HG03520 (cell line): Measurements from ENCODE around the gene DGKQ.
"Not testable (repeated sequence)": the region's sequence is repeated elsewhere in the genome, so short reads cannot be mapped to it uniquely, and the experiment has no call there.

Experiments
- ATAC-seq: cut with Tn5 transposase; IDR thresholded peaks from one replicate; pipeline ENCODE4 v1.9.1; 2021; ENCODE audit warnings: mild to moderate bottlenecking, moderate library complexity; ENCODE audit not compliant: unreplicated experiment

Gene DGKQ

GRCh38 chr4:929096-929765 is 44.1 kb downstream of the DGKQ start:
- no peak for ATAC-seq

GRCh38 chr4:927566-927965 is 45.8 kb downstream of the DGKQ start:
- not testable (repeated sequence) for ATAC-seq

- no peak for ATAC-seq
Measured at GRCh38 chr4:926538-926937, 46.8 kb downstream of the DGKQ start.

DNA sequence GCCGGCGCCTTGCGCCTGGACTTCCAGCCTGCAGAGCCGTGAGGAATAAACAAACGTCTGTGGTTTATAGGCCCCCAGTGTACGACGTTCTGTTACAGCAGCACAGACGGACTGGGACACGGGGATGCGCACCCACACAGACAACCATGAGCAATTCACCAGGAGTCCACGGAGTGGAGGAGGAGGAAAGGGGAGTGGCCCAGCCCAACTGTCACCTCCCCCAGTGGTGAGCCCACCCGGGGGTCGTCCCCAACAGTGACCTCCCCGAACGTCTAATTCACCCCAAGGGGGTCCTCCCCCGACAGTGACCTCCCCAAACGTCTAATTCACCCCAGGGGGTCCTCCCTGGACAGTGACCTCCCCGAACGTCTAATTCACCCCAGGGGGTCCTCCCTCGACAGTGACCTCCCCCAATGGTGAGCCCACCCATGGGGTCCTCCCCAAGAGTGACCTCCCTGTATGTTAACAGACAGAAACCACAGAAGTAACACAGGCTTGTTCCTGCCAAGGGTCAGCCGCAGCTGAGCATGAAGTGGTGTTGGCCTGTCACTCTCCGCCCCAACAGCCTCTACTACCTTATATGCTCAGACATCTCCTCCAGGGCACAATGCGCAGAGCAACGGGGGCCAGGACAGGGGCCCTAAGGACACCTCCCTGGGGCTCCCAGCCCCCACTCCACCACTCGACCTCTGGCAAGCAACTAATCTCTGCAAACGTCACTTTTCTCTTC is 47.4 kb downstream of the DGKQ start:
- no peak for ATAC-seq

DNA sequence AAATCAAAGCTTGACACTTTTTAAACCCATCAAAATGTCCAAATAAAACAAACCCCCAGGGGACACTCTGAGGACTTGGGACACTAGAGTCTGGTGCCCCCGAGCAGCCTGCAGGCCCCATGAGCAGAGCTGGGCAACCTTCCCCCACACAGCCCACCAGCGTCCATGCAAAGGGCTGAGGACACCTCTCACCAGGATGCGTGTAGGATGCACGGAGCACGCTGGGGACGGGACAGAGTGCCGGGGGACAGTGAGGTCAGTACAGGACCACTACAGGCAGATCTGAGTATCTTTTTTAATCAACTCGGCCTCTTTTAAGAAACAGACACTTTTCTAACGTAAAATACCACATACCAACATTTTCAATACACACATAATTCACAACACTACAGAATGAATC is 48.2 kb downstream of the DGKQ start:
- ATAC-seq = no peak

DNA sequence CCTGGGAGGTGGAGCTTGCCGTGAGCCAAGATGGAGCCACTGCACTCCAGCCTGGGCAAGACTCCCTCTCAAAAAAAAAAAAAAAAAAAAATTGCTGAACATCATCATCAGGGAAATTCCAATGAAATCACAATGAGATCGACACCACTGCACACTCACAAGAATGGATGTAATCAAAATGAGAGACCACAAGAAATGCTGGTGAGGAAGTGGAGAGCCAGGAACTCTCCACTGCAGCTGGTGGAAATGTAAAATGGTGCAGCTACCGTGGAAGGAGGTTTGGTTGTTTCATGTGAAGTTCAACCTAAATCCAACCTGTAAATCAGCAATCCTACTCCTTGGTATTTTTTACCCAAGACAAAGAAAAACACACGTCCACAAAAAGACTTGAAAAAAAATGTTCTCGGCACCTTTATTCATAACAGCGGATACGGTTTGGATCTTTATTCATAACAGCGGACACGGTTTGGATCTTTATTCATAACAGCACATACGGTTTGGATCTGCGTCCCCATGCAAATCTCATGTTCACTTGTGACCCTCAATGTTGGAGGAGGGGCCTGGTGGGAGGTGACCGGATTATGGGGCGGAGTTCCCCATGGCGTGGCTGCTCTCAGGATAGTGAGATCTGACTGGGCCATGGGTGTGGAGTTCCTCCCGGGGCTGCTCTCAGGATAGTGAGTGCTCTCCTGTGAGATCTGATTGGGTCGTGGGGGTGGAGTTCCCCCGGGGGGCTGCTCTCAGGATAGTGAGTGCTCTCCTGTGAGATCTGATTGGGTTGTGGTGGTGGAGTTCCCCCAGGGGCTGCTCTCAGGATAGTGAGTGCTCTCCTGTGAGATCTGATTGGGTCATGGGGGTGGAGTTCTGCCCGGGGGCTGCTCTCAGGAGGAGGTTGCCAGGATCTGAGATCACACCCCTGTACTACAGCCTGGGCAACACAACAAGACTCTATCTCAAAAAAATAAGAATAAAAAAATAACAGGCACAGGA is 49.0 kb downstream of the DGKQ start:
- ATAC-seq = peak; percentile 41

GRCh38 chr4:921830-922331 is 51.5 kb downstream of the DGKQ start:
- ATAC-seq = no peak

DNA sequence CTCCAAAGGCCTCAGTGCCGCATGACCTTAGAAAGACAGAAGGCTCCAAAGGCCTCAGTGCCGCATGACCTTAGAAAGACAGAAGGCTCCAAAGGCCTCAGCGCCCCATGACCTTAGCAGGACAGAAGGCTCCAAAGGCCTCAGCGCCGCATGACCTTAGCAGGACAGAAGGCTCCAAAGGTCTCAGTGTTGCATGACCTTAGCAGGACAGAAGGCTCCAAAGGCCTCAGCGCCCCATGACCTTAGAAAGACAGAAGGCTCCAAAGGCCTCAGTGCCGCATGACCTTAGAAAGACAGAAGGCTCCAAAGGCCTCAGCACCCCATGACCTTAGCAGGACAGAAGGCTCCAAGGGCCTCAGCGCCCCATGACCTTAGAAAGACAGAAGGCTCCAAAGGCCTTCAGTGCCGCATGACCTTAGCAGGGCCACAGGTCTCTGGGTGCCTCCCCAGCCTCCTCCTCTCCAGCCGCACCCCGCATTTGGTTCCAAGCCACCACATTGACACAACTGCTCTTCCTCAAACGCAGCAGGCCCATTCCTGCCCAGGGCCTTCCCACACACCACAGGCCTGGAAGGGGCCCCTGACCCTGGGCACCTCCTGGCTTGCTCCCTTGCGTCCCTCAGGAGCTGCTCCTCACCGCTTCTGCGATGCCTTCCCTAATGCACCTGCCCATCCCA is 54.2 kb downstream of the DGKQ start:
- not testable (repeated sequence) for ATAC-seq

DNA sequence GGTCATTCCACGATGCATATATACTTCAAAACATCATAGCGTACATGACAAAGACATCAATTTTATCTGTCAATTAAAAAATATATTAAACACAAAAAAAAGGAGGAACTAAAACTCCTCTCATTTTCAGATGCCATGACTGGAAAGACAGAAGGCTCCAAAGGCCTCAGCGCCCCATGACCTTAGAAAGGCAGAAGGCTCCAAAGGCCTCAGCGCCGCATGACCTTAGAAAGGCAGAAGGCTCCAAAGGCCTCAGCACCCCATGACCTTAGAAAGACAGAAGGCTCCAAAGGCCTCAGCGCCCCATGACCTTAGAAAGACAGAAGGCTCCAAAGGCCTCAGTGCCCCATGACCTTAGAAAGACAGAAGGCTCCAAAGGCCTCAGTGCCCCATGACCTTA is 54.8 kb downstream of the DGKQ start:
- ATAC-seq = not testable (repeated sequence)

GRCh38 chr4:917992-918391 is 55.4 kb downstream of the DGKQ start:
- no peak for ATAC-seq

DNA sequence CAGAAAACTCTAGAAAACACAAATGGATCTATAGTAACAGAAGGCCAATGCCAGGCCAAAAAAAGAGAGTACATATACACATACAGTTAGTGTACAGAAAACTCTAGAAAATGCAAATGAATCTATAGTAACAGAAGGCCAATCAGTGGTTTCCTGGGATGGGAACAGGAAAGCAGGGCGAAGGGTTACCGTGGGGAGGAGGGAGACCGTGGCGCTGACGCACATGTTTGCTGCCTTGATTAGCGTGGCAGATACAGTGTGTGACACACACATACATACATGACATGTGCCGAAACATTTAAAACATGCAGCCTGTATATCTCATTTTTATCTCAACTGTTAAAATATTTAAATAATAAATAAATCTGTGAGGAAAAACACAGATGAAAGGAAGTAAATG is 55.9 kb downstream of the DGKQ start:
- ATAC-seq = no peak

DNA sequence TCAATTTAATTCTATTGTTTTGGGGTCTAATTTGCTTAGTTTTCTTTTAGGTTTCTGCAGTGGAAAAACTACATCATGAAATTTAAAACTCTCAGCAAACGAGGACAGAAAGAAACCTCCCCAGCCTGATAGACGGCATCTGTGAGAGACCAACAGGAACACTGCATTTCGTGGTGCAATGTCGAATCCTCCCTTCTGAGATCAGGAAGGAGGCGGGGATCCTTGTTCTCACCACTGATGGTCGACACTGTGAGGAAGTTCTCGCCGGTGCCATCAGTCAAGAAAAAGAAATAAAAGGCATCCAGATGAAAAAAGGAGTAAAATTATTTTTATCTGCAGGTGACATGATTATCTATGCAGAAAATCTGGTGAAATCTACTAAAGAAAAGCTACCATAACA is 57.8 kb downstream of the DGKQ start:
- ATAC-seq = no peak

DNA sequence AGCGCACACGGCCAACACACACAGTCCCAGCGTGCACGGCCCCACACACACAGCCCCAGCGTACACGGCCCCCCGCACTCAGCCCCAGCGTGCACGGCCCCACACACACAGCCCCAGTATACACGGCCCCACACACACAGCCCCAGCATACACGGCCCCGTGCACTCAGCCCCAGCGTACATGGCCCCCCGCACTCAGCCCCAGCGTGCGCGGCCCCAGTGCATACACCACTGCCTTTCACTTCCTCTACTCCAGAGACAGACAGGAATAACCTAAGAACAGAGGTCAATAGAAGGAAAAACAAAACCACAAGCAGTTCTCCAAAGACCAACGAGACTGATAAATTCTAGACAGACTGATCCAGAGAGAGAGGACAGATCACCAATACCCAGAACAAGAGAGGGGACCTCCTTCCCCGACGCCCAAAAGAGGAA is 58.3 kb downstream of the DGKQ start:
- ATAC-seq = no peak

DNA sequence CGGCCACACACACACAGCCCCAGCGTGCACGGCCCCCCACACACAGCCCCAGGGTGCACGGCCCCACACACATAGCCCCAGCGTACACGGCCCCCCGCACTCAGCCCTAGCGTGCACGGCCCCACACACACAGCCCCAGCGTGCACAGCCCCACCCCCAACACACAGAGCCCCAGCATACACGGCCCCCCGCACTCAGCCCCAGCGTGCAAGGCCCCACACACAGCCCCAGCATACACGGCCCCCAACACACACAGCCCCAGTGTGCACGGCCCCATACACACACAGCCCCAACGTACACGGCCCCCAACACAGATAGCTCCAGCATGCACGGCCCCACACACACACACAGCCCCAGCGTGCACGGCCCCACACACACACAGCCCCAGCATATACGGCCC is 58.8 kb downstream of the DGKQ start:
- ATAC-seq = no peak

DNA sequence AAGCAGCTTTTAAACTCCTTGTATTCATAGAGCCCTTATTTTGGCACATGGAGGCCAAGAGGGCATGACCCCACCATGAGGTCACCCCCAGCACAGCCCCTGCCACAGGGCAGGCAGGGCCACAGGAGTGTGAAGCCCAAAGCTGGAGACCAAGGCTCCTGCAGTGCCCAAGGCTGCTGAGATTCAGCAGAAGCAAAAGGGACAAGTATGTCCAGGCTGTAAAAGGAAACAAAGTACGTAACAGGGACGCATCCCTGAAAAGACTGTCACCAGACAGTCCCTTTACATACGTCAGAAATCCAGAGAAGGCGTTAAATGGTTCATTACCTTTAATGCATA is 60.1 kb downstream of the DGKQ start:
- no peak for ATAC-seq

DNA sequence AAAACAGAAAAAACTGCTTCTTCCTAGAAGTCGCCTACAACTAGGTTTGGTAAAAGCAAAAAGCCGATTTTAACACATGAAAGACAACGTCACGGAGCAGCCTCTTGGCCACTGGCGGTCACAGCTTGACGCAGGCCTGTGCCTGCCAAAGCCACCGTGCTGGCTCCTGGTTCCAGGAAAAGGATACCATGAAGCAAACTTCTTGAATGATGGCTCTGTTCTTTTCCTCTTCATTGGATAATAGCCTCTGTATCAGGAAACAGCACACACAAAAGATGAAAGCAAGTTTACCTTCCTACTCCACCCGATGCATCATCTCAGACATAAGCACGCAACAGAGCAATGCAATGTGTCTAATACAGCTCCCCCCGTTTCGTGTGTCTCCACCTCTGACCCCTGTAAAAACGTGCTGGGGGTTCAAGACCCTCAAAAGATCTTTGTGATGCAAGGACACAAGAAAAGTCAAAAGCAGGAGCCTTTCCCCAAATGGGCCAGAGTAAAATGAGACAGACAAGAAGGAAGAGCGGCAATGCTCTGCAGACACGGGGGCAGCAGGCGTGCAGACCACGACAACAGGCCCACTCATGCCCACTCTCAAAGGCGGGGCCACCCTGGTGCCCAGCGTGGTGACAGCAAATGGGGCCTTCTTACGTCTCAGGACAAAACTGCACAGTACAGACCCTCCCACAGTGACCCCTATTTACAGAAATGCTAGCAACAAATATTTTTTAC is 60.7 kb downstream of the DGKQ start:
- no peak for ATAC-seq

- ATAC-seq = no peak
Measured at GRCh38 chr4:911871-912490, 61.4 kb downstream of the DGKQ start.

DNA sequence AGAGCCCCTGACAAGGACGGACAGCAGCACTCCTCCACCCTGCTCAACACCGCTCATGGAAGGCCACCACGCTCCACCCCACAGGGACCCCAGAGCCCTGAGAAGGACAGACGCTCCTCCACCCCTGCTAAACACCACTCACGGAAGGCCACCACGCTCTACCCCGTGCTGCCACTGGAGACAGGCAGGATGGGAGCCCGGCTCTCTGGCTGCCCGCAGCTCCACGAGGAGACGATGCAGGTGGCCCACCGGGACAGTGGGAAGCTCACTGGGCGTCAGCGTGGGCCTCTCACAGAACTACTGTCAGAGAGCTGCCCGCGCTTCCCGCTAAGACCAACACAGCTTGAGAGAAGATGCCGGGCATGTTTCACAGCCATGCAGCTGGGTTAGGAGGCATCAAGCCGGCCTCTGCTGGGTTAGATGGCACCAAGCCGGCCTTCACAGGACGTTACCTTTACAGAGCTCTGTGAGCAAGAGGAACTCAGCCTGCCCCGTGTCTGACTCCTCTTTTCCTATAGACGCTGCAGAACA is 62.1 kb downstream of the DGKQ start:
- ATAC-seq = no peak

GRCh38 chr4:910366-911091 is 62.8 kb downstream of the DGKQ start:
- ATAC-seq = no peak
